ENCODE results near the gene PUS3. TPM values are rescaled to one million over a fixed set of nuclear protein-coding genes. Genes with fewer than 3 reads are reported as not detected.

Gene PUS3
- total RNA-seq, 4 donors from 2014 or later: 0.60 to 8.7 (median 4.1) TPM

- Histone ChIP-seq H3K4me3 (no peak overlapping the region), H3K36me3 (no peaks in the 10 kb centered on the region), H3K27ac (no peak overlapping the region), H3K9me3 (no peaks in the 10 kb centered on the region), H3K27me3 (peaks cover 10% of the 10 kb centered on the region), H3K4me1 (peaks cover 0 to 12% (median 4%) of the 10 kb centered on the region in 4 donors)
- TF ChIP-seq POLR2AphosphoS5 (IDR thresholded peaks at IDR 0.05): peak in 1 of 3 donors; percentile 14
- TF ChIP-seq EP300 (IDR thresholded peaks at IDR 0.05; ENCODE audit: low read depth): no peak
- peak in 1 of 5 experiments; percentile 32 for TF ChIP-seq CTCF (IDR thresholded peaks at IDR 0.05)
- no peak for TF ChIP-seq POLR2A (IDR thresholded peaks at IDR 0.05)
- peak; percentile 42 for DNase-seq
- intact Hi-C loops (cut with DNase I; ENCODE audit: low total_unique reads): no loop called here
- 25 to 34% methylated on average over 3 to 6 of the region's 6 CpGs for WGBS, 2 donors (ENCODE audit: low coverage in 1 of 2)
- in situ Hi-C loops (cut with MboI; ENCODE audit: low pct_ligation_motif_present in 1 of 4, low pct_unique_long_range_greater_than_20kb in 1 of 4, low sequenced_read_pairs in 3 of 4): loop anchor here in 2 of 4 donors (10.0 kb wide), 1 partner anchor 270 kb away; no protein-coding TSS in a partner anchor
These were observed 22.3 kb upstream of the PUS3 start for GRCh38 chr11:125925247-125925740.

- TF ChIP-seq POLR2A (IDR thresholded peaks at IDR 0.05) (no peak), CTCF (IDR thresholded peaks at IDR 0.05) (no peak), POLR2AphosphoS5 (IDR thresholded peaks at IDR 0.05) (no peak), EP300 (IDR thresholded peaks at IDR 0.05; ENCODE audit: low read depth) (no peak)
- in situ Hi-C loops (cut with MboI; ENCODE audit: low pct_ligation_motif_present in 1 of 4, low pct_unique_long_range_greater_than_20kb in 1 of 4, low sequenced_read_pairs in 3 of 4): loop anchor here (5.0 to 10.0 kb wide), 3 partner anchors 270 to 278 kb away; no protein-coding TSS in a partner anchor
- Histone ChIP-seq H3K36me3 (no peaks in the 10 kb centered on the region), H3K27ac (no peak overlapping the region), H3K4me3 (no peak overlapping the region), H3K27me3 (peaks cover 13% of the 10 kb centered on the region), H3K9me3 (no peaks in the 10 kb centered on the region), H3K4me1 (peaks cover 0 to 12% (median 4%) of the 10 kb centered on the region in 4 donors)
- intact Hi-C loops (cut with DNase I; ENCODE audit: low total_unique reads): no loop called here
- WGBS, 2 donors (ENCODE audit: low coverage in 1 of 2): 20 to 72% methylated on average over 2 to 9 of the region's 9 CpGs
- no peak for DNase-seq
These were observed 21.5 kb upstream of the PUS3 start for GRCh38 chr11:125924384-125925007.

- Histone ChIP-seq H3K27ac (no peak overlapping the region), H3K4me1 (peaks cover 0 to 18% (median 4%) of the 10 kb centered on the region in 4 donors), H3K4me3 (no peak overlapping the region), H3K36me3 (no peaks in the 10 kb centered on the region), H3K27me3 (peaks cover 17% of the 10 kb centered on the region), H3K9me3 (no peaks in the 10 kb centered on the region)
- WGBS, 2 donors (ENCODE audit: low coverage in 1 of 2): 87 to 98% methylated on average over 5 to 8 of the region's 8 CpGs
- TF ChIP-seq POLR2A (IDR thresholded peaks at IDR 0.05): no peak
- intact Hi-C loops (cut with DNase I; ENCODE audit: low total_unique reads) (loop anchor here (2.0 kb wide), 1 partner anchor 269 kb away; no protein-coding TSS in a partner anchor), in situ Hi-C loops (cut with MboI; ENCODE audit: low pct_ligation_motif_present in 1 of 4, low pct_unique_long_range_greater_than_20kb in 1 of 4, low sequenced_read_pairs in 3 of 4) (loop anchor here (5.0 to 10.0 kb wide), 3 partner anchors 271 to 279 kb away; no protein-coding TSS in a partner anchor)
- DNase-seq: no peak
These were observed 20.6 kb upstream of the PUS3 start for GRCh38 chr11:125923633-125924032.

GRCh38 chr11:125923012-125923579, 20.1 kb upstream of the PUS3 start:
- Histone ChIP-seq H3K27ac (no peak overlapping the region), H3K4me1 (peaks cover 0 to 18% (median 4%) of the 10 kb centered on the region in 4 donors), H3K4me3 (no peak overlapping the region), H3K27me3 (peaks cover 20% of the 10 kb centered on the region), H3K36me3 (no peaks in the 10 kb centered on the region), H3K9me3 (no peaks in the 10 kb centered on the region)
- in situ Hi-C loops (cut with MboI; ENCODE audit: low pct_ligation_motif_present in 1 of 4, low pct_unique_long_range_greater_than_20kb in 1 of 4, low sequenced_read_pairs in 3 of 4): loop anchor here (5.0 to 10.0 kb wide), 3 partner anchors 272 to 279 kb away; no protein-coding TSS in a partner anchor
- WGBS, 2 donors (ENCODE audit: low coverage in 1 of 2): 6 to 13% methylated on average over 8 of the region's 8 CpGs
- intact Hi-C loops (cut with DNase I; ENCODE audit: low total_unique reads): loop anchor here (2.0 kb wide), 1 partner anchor 270 kb away; no protein-coding TSS in a partner anchor
- peak; percentile 68 for DNase-seq
- TF ChIP-seq CTCF (IDR thresholded peaks at IDR 0.05) (peak; percentile 68 to 79 (median 76)), POLR2A (IDR thresholded peaks at IDR 0.05) (no peak)

Measured in transverse colon (tissue), 4 donors.